ENCODE data around the gene DLG1. TPM values are rescaled to one million over a fixed set of nuclear protein-coding genes. Genes with fewer than 3 reads are reported as not detected.

Gene DLG1
- total RNA-seq, 2 experiments from 2014 or later: 48.9 to 95.1 TPM

GRCh38 chr3:197241173-197241572, 57.2 kb downstream of the DLG1 start:
- no peak overlapping the region for H3K4me2 ChIP-seq (ENCODE audit: low read length)
- no peak overlapping the region for H3K27ac ChIP-seq (ENCODE audit: low read depth, low read length, poor library complexity, severe bottlenecking)
- TF ChIP-seq EZH2phosphoT487 (IDR thresholded peaks at IDR 0.05; ENCODE audit: borderline replicate concordance, low read depth, low read length) (no peak), CTCF (conservative IDR thresholded peaks at IDR 0.05; ENCODE audit: low read length) (no peak)
- H3K4me3 ChIP-seq (ENCODE audit: low read depth, low read length, poor library complexity, severe bottlenecking): no peak overlapping the region
- no peak for DNase-seq (ENCODE audit: low spot score)
- H3K4me1 ChIP-seq (ENCODE audit: insufficient read depth, low read length, poor library complexity, severe bottlenecking): no peaks in the 10 kb centered on the region
- H3K9me3 ChIP-seq (ENCODE audit: low read length): peaks cover 55% of the 10 kb centered on the region
- H4K20me1 ChIP-seq (ENCODE audit: insufficient read depth, low read length): no peaks in the 10 kb centered on the region
- intact Hi-C loops (cut with micrococcal nuclease; ENCODE audit: unreplicated experiment): no loop called here
- peaks cover 64% of the 10 kb centered on the region for H3K79me2 ChIP-seq (ENCODE audit: insufficient read depth, low read depth, low read length)
- CTCF ChIA-PET (ENCODE audit: unreplicated experiment): no interaction called here
- POLR2A ChIA-PET: interaction anchor here (1.4 kb wide), 1 partner anchor 19 kb away, joined by 3 read pairs; no protein-coding TSS in a partner anchor
- no TSS peak for BruUV-seq (replicated peaks)
- H3K9me2 ChIP-seq (ENCODE audit: insufficient read depth, low read length): no peaks in the 10 kb centered on the region
- H3K36me3 ChIP-seq (ENCODE audit: insufficient read depth, low read length): peaks cover 56% of the 10 kb centered on the region
- H2AFZ ChIP-seq (ENCODE audit: low read length): no peak overlapping the region

- H2AFZ ChIP-seq (ENCODE audit: low read length): no peak overlapping the region
- intact Hi-C loops (cut with micrococcal nuclease; ENCODE audit: unreplicated experiment): no loop called here
- BruUV-seq (replicated peaks): no TSS peak
Observed at GRCh38 chr3:197239857-197240256, 58.6 kb downstream of the DLG1 start.

More at GRCh38 chr3:197239857-197240256, 58.6 kb downstream of the DLG1 start:
- Histone ChIP-seq H3K9me3 (ENCODE audit: low read length) (peaks cover 60% of the 10 kb centered on the region), H3K4me2 (ENCODE audit: low read length) (no peak overlapping the region), H3K36me3 (ENCODE audit: insufficient read depth, low read length) (peaks cover 56% of the 10 kb centered on the region), H3K79me2 (ENCODE audit: insufficient read depth, low read depth, low read length) (peaks cover 74% of the 10 kb centered on the region), H3K4me1 (ENCODE audit: insufficient read depth, low read length, poor library complexity, severe bottlenecking) (no peaks in the 10 kb centered on the region), H3K9me2 (ENCODE audit: insufficient read depth, low read length) (no peaks in the 10 kb centered on the region), H3K4me3 (ENCODE audit: low read depth, low read length, poor library complexity, severe bottlenecking) (no peak overlapping the region), H4K20me1 (ENCODE audit: insufficient read depth, low read length) (no peaks in the 10 kb centered on the region), H3K27ac (ENCODE audit: low read depth, low read length, poor library complexity, severe bottlenecking) (no peak overlapping the region)
- POLR2A ChIA-PET: no interaction called here
- CTCF ChIA-PET (ENCODE audit: unreplicated experiment): no interaction called here
- TF ChIP-seq CTCF (conservative IDR thresholded peaks at IDR 0.05; ENCODE audit: low read length) (no peak), EZH2phosphoT487 (IDR thresholded peaks at IDR 0.05; ENCODE audit: borderline replicate concordance, low read depth, low read length) (no peak)
- no peak for DNase-seq (ENCODE audit: low spot score)
